ACC112 (cell line): ENCODE results near the gene ARL15.

ENCODE experiments used
- H2AFZ ChIP-seq: fragments of 200-600 bp; sonication (generic); one replicate; pipeline ENCODE4 v1.6.0; 2017; ENCODE audit warnings: antibody characterized with exemption, low read length; ENCODE audit not compliant: unreplicated experiment
- H3K27ac ChIP-seq: fragments of 200-600 bp; sonication (generic); 2 replicates; pipeline ENCODE4 v1.5.1; 2014; ENCODE audit warnings: low read depth, mild to moderate bottlenecking, antibody characterized with exemption, low read length, moderate library complexity
- H3K27me3 ChIP-seq: fragments of 200-600 bp; sonication (generic); 2 replicates; pipeline ENCODE4 v1.6.1; 2014; ENCODE audit warnings: mild to moderate bottlenecking, antibody characterized with exemption, low read length, moderate library complexity, mixed read lengths; ENCODE audit not compliant: insufficient read depth
- H3K36me3 ChIP-seq: fragments of 200-600 bp; sonication (generic); 2 replicates; pipeline ENCODE4 v1.6.1; 2016; ENCODE audit warnings: mild to moderate bottlenecking, antibody characterized with exemption, low read length, moderate library complexity, mixed read lengths; ENCODE audit not compliant: insufficient read depth
- H3K4me1 ChIP-seq: fragments of 200-600 bp; sonication (generic); one replicate; pipeline ENCODE4 v1.6.1; 2016; ENCODE audit warnings: low read length, mixed read lengths; ENCODE audit not compliant: insufficient read depth, unreplicated experiment, control insufficient read depth
- H3K4me3 ChIP-seq: fragments of 200-600 bp; sonication (generic); 2 replicates; pipeline ENCODE4 v1.5.1; 2014; ENCODE audit warnings: mild to moderate bottlenecking, low read depth, low read length
- H3K79me2 ChIP-seq: fragments of 200-600 bp; sonication (generic); one replicate; pipeline ENCODE4 v1.6.0; 2016; ENCODE audit warnings: low read length; ENCODE audit not compliant: control insufficient read depth, unreplicated experiment, insufficient read depth

The ARL15 gene

DNA sequence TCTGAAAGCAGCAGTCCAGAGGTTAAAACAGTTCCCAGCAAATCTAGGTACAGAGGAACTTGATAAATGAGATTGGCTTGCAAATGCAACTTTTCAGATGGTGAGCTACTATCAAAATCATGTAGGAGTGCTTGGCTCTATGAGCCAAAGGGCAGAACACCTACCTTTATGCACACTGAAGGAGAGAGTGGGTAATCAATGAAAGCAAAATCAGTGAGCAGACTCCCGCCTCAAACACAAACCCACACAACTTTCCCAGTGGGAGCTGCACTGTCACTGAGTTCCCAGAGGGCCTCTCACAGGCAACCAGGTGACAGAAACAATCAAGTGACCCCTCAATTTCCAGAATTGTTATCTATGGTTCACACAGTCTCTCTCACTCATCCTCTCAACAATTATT is 8.5 kb downstream of the ARL15 start:
- peaks cover 15% of the 10 kb centered on the region for H3K4me1 ChIP-seq
- H3K27me3 ChIP-seq = no peaks in the 10 kb centered on the region
- H3K36me3 ChIP-seq = no peaks in the 10 kb centered on the region
- H2AFZ ChIP-seq = no peak overlapping the region
- H3K27ac ChIP-seq = no peak overlapping the region
- H3K79me2 ChIP-seq = no peaks in the 10 kb centered on the region
- no peak overlapping the region for H3K4me3 ChIP-seq

DNA sequence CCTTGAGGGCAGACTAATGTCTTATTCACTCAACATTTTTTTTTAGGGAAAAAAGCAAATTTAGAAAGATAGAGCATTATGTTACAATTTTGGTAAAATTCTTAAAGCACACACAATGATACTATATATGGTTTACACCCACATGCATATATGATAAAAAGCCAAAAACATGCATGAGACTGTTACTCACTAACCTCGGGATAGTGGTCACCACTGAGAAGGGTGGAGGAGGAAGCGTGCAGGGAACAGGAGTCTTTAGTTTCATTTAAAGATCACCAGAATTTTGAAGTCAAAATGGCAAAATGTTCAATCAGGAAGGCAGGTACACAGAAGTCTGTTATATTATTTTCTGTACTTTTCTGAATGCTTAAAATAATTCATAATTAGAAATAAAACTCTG is 9.2 kb downstream of the ARL15 start:
- Histone ChIP-seq H3K27ac (no peak overlapping the region), H3K4me3 (no peak overlapping the region), H3K36me3 (no peaks in the 10 kb centered on the region), H2AFZ (no peak overlapping the region), H3K27me3 (no peaks in the 10 kb centered on the region), H3K4me1 (peaks cover 15% of the 10 kb centered on the region), H3K79me2 (no peaks in the 10 kb centered on the region)

DNA sequence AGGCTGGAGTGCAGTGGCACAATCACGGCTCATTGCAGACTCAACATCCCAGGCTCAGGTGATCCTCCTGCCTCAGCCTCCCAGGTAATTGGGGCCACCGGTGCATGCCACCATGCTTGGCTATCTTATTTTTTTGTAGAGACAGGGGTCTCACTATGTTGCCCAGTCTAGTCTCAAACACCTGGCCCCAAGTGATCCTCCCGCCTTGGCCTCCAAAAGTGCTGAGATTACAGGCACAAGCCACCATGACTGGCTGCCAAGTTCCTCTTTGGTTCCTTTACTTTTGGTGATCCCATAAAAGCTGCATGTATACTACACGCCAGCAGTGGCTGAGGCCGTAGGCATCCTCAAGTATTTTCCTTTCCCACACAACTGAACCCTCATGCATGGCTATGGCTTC is 11.4 kb downstream of the ARL15 start:
- H3K4me1 ChIP-seq = peaks cover 15% of the 10 kb centered on the region
- H3K36me3 ChIP-seq = no peaks in the 10 kb centered on the region
- H3K27me3 ChIP-seq = no peaks in the 10 kb centered on the region
- H3K4me3 ChIP-seq = no peak overlapping the region
- H3K27ac ChIP-seq = no peak overlapping the region
- H2AFZ ChIP-seq = no peak overlapping the region
- H3K79me2 ChIP-seq = no peaks in the 10 kb centered on the region

DNA sequence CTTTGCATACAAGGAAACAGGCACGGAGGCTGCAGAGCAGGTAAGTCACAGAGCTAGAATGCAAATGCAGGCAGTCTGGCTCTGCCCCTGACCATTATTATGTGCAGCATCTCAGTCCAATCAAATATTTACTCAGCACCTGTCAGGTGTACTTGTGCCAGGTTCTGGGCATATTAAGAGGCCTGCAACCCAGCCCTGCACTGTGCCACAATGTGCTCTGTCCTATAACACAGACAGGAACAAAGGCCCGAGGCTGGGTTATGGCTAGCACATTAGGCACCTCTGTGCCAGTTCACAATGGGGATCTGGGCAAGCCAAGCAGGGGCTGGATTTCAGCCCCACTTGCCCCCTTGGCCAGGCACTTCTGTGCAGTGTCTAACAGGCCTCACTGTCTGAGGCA is 14.0 kb downstream of the ARL15 start:
- H3K27me3 ChIP-seq = no peaks in the 10 kb centered on the region
- no peaks in the 10 kb centered on the region for H3K79me2 ChIP-seq
- H2AFZ ChIP-seq = no peak overlapping the region
- no peaks in the 10 kb centered on the region for H3K36me3 ChIP-seq
- peaks cover 5% of the 10 kb centered on the region for H3K4me1 ChIP-seq
- no peak overlapping the region for H3K27ac ChIP-seq
- no peak overlapping the region for H3K4me3 ChIP-seq

DNA sequence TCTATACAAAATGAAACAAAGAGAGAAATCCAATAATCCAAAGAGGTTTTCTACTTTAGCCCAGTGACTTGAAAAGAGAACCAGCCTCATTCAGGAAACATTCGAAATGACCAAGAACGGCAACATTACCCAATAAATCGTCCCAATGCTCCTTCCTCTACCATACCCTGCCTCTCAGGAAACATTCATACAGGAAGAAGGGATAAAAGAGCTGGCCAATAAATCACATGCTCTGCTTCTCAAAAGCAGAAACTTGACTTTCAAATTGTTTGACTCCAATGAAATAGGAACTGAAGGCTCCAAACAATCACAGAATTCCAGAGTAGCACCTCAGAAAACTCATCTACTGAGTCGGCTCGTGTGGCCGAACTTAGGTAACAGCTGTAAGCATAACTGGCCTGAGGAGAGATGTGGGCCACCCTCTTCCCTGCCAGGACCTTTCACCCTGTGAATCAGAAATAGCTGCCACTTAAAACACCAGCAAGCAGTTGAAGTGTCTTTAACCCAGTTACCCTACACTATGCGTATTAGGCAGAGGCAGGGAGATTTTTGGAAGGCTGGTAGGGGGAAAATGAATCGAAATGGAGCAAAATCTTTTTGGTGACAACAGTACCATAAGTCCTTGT is 14.6 kb downstream of the ARL15 start:
- no peaks in the 10 kb centered on the region for H3K36me3 ChIP-seq
- H3K4me3 ChIP-seq = no peak overlapping the region
- no peaks in the 10 kb centered on the region for H3K27me3 ChIP-seq
- H2AFZ ChIP-seq = no peak overlapping the region
- peaks cover 5% of the 10 kb centered on the region for H3K4me1 ChIP-seq
- no peak overlapping the region for H3K27ac ChIP-seq
- H3K79me2 ChIP-seq = no peaks in the 10 kb centered on the region

DNA sequence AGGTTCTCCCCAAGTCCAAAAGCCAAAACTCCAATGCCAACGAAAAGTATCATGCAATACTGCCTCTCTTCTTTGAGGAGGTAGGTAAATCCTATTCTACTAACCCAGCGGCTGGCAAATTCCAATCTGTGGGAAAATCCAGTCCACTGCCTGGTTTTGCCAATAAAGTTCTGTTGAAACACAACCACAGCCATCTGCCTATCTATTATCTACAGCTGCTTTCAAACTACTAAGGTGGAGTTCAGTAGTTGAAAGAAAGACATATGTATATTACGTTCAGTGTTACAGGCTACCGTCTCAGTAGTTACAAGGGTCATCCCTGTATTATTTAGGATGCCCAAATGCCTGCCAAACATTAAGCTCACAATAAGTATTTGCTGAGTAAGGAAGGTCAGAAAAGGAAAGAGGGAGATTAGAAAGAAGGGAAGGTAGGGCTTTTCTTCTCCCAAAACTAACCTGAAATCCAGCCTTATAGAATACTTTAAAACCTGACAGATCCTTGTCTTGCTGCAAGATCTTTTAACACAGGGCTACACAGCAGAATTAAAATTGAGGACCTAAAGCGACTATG is 16.2 kb downstream of the ARL15 start:
- H2AFZ ChIP-seq = no peak overlapping the region
- H3K79me2 ChIP-seq = no peaks in the 10 kb centered on the region
- H3K36me3 ChIP-seq = no peaks in the 10 kb centered on the region
- H3K27me3 ChIP-seq = no peaks in the 10 kb centered on the region
- no peaks in the 10 kb centered on the region for H3K4me1 ChIP-seq
- no peak overlapping the region for H3K4me3 ChIP-seq
- H3K27ac ChIP-seq = no peak overlapping the region

DNA sequence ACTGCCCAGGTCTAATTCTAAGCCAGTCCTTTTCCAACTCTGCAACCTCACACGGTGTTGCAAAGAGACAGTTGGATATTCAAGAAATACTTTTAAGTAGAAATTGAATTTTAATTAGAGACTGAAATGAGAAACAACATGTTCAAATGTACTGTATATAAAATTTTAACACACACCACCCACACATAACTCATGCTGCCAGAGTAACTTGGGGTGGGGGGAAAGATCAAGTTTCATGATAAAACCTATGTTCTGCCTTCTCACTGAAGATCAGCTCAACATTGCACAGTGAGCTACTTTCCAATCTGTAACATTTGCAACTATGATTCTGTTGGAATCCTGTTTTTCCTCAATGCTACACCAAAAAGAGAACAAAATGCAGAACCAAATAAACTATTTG is 17.5 kb downstream of the ARL15 start:
- H3K36me3 ChIP-seq = no peaks in the 10 kb centered on the region
- no peak overlapping the region for H3K4me3 ChIP-seq
- H3K79me2 ChIP-seq = no peaks in the 10 kb centered on the region
- H3K27me3 ChIP-seq = no peaks in the 10 kb centered on the region
- no peak overlapping the region for H2AFZ ChIP-seq
- H3K4me1 ChIP-seq = no peaks in the 10 kb centered on the region
- no peak overlapping the region for H3K27ac ChIP-seq

DNA sequence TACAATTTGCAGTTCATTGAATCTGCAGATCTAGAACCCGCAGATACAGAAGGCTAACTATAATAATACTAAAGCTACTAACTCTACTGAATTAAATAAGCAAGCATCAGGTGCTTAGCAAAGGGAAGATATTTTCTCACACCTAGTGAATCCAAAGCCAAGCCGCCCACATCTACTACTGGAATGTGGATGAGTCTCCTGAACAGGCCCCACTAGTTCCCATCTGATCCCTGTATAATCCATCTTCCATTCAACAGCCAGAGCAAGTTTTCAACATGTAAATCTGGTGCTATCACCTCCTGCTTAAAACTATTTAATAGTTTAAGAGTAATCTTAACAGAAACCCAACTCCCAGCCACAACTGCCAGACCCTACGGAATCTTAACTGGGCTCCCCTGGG is 18.9 kb downstream of the ARL15 start:
- Histone ChIP-seq H3K4me3 (no peak overlapping the region), H3K36me3 (no peaks in the 10 kb centered on the region), H2AFZ (no peak overlapping the region), H3K4me1 (no peaks in the 10 kb centered on the region), H3K27me3 (no peaks in the 10 kb centered on the region), H3K27ac (no peak overlapping the region), H3K79me2 (no peaks in the 10 kb centered on the region)

DNA sequence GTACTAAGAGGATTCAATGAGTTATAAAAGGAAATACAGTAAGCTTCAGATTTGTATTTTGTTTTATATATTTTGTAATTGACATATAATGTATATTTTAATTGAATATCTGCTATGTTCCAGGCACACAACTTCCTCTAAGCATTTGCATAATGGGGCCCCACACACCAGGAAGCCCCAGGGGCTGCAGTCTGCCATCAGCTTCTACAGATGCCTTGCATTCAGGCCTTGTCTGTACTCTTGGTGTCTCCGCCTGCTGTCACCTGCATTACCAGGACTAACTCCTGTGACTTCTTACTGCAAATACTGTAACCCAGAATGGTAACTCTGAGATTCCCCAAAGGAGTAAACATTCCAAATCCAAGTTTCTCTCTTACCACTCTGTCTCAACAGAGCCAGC is 20.6 kb downstream of the ARL15 start:
- Histone ChIP-seq H3K79me2 (no peaks in the 10 kb centered on the region), H3K27me3 (no peaks in the 10 kb centered on the region), H3K4me3 (no peak overlapping the region), H3K36me3 (no peaks in the 10 kb centered on the region), H3K4me1 (no peaks in the 10 kb centered on the region), H3K27ac (no peak overlapping the region), H2AFZ (no peak overlapping the region)

DNA sequence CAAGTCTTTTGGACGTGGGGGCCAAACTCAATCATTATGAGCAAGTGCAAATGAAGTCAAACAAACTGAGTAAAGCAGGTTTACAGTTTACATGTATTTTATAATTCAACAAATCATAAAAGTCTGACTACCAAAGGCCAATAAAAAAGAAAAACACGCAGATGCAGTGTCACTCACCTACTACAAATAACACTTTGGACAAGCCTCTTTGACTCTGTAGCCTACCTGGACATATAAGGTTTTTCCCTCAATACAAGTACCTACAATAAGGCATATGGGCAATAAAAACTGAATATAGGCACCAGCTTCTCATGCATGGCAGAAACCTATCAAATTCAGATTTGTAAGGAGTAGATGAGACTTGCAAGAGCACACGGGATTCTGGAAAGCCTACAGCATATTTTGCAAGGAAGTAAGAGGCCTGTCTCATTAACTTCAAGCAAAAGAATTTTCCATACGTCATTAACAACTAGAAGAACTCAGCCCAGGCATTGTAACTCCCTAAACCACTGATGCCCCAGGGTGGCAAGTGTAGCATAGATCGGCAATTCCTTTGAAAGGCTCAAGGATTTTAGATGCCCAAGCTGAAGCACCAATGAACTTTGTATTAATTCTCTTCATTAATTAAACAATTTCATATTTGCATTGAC is 21.7 kb downstream of the ARL15 start:
- Histone ChIP-seq H3K27ac (no peak overlapping the region), H3K4me3 (no peak overlapping the region), H3K79me2 (no peaks in the 10 kb centered on the region), H3K27me3 (no peaks in the 10 kb centered on the region), H3K4me1 (no peaks in the 10 kb centered on the region), H3K36me3 (no peaks in the 10 kb centered on the region), H2AFZ (no peak overlapping the region)

DNA sequence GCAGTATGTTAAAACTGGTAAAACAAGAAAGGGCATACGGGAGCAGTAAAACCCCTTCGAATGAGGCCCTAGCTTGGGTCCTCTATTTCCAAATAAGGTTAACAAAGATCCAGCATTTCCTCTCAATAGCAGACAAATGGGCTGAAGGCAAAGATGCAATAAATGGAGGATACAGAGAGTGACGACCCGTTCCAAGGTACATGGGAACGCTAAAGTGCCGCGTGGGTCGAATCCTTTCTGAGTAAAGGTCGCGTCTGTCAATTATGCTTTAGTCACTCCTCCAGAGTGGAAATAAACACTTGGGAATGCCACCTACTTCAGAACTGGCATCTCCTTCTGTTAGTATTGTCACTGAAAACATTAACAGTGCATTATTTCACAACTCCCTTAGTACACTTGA is 24.7 kb downstream of the ARL15 start:
- Histone ChIP-seq H3K4me3 (no peak overlapping the region), H2AFZ (no peak overlapping the region), H3K27ac (no peak overlapping the region), H3K27me3 (no peaks in the 10 kb centered on the region), H3K4me1 (no peaks in the 10 kb centered on the region), H3K36me3 (no peaks in the 10 kb centered on the region), H3K79me2 (no peaks in the 10 kb centered on the region)
